HEK293 (cell line): ENCODE results near the gene DNAJA3.

Experiments used
- AEBP2 ChIP-seq: fragments of 450-650 bp; formaldehyde crosslinking; IDR thresholded peaks from 2 replicates; pipeline ENCODE4 v1.5.1; 2016; ENCODE audit warnings: missing biosample characterization, missing genetic modification characterization, borderline replicate concordance
- BCL11B ChIP-seq: fragments of 450-650 bp; formaldehyde crosslinking; IDR thresholded peaks from 2 replicates; pipeline ENCODE4 v1.5.1; 2016; ENCODE audit warnings: low read depth, missing biosample characterization, missing genetic modification characterization
- GLI2 ChIP-seq: fragments of 450-650 bp; formaldehyde crosslinking; IDR thresholded peaks from 2 replicates; pipeline ENCODE4; 2017; ENCODE audit warnings: missing biosample characterization, missing genetic modification characterization, low read depth, borderline replicate concordance
- HOXA7 ChIP-seq: sonication (generic); formaldehyde crosslinking; IDR thresholded peaks from 2 replicates; pipeline ENCODE4 v1.8.1; 2022; ENCODE audit warnings: missing genetic modification reagents, borderline replicate concordance
- MYNN ChIP-seq: fragments of 450-650 bp; formaldehyde crosslinking; IDR thresholded peaks from 2 replicates; pipeline ENCODE4 v1.5.1; 2016; ENCODE audit warnings: missing biosample characterization, missing genetic modification characterization, borderline replicate concordance
- RBAK ChIP-seq: fragments of 450-650 bp; formaldehyde crosslinking; IDR thresholded peaks from 2 replicates; pipeline ENCODE4 v1.5.1; 2016; ENCODE audit warnings: missing biosample characterization, missing genetic modification characterization
- ZBTB20 ChIP-seq: fragments of 450-650 bp; formaldehyde crosslinking; IDR thresholded peaks from 2 replicates; pipeline ENCODE4 v1.5.1; 2016; ENCODE audit warnings: missing biosample characterization, missing genetic modification characterization
- ZBTB48 ChIP-seq: fragments of 450-650 bp; formaldehyde crosslinking; IDR thresholded peaks from 2 replicates; pipeline ENCODE4 v1.5.1; 2016; ENCODE audit warnings: missing biosample characterization, missing genetic modification characterization
- ZFP41 ChIP-seq: fragments of 450-650 bp; formaldehyde crosslinking; IDR thresholded peaks from 2 replicates; pipeline ENCODE4 v1.5.1; 2016; ENCODE audit warnings: missing biosample characterization, missing genetic modification characterization, borderline replicate concordance
- ZNF112 ChIP-seq: fragments of 450-650 bp; formaldehyde crosslinking; IDR thresholded peaks from 2 replicates; pipeline ENCODE4 v1.5.0; 2017; ENCODE audit warnings: missing biosample characterization, missing genetic modification characterization
- ZNF148 ChIP-seq: fragments of 450-650 bp; formaldehyde crosslinking; IDR thresholded peaks from 2 replicates; pipeline ENCODE4 v1.5.0; 2017; ENCODE audit warnings: missing biosample characterization, missing genetic modification characterization, borderline replicate concordance
- ZNF169 ChIP-seq: fragments of 450-650 bp; formaldehyde crosslinking; IDR thresholded peaks from 2 replicates; pipeline ENCODE4 v1.5.1; 2016; ENCODE audit warnings: missing biosample characterization, missing genetic modification characterization
- ZNF175 ChIP-seq: fragments of 450-650 bp; formaldehyde crosslinking; IDR thresholded peaks from 2 replicates; pipeline ENCODE4 v1.5.1; 2016; ENCODE audit warnings: missing biosample characterization, missing genetic modification characterization
- ZNF19 ChIP-seq: fragments of 450-650 bp; formaldehyde crosslinking; IDR thresholded peaks from 2 replicates; pipeline ENCODE4; 2016; ENCODE audit warnings: missing biosample characterization, missing genetic modification characterization, low read depth
- ZNF280C ChIP-seq: fragments of 450-650 bp; formaldehyde crosslinking; IDR thresholded peaks from 2 replicates; pipeline ENCODE4 v1.5.1; 2016; ENCODE audit warnings: missing biosample characterization, missing genetic modification characterization
- ZNF302 ChIP-seq: fragments of 450-650 bp; formaldehyde crosslinking; IDR thresholded peaks from 2 replicates; pipeline ENCODE4 v1.5.1; 2016; ENCODE audit warnings: missing biosample characterization, missing genetic modification characterization, low read depth
- ZNF354C ChIP-seq: fragments of 450-650 bp; formaldehyde crosslinking; IDR thresholded peaks from 2 replicates; pipeline ENCODE4 v1.5.1; 2016; ENCODE audit warnings: missing biosample characterization, missing genetic modification characterization, low read depth, borderline replicate concordance
- ZNF433 ChIP-seq: fragments of 450-650 bp; formaldehyde crosslinking; IDR thresholded peaks from 2 replicates; pipeline ENCODE4 v1.5.1; 2016; ENCODE audit warnings: missing biosample characterization, missing genetic modification characterization, low read depth
- ZNF501 ChIP-seq: fragments of 450-650 bp; formaldehyde crosslinking; IDR thresholded peaks from 2 replicates; pipeline ENCODE4 v1.5.1; 2016; ENCODE audit warnings: missing biosample characterization, missing genetic modification characterization
- ZNF518A ChIP-seq: fragments of 450-650 bp; formaldehyde crosslinking; conservative IDR thresholded peaks from 2 replicates; pipeline ENCODE4 v1.5.1; 2016; ENCODE audit warnings: low read depth, missing biosample characterization, missing genetic modification characterization
- ZNF529 ChIP-seq: fragments of 450-650 bp; formaldehyde crosslinking; IDR thresholded peaks from 2 replicates; pipeline ENCODE4 v1.5.1; 2017; ENCODE audit warnings: missing genetic modification characterization, missing biosample characterization; ENCODE audit not compliant: insufficient replicate concordance
- ZNF692 ChIP-seq: fragments of 450-650 bp; formaldehyde crosslinking; IDR thresholded peaks from 2 replicates; pipeline ENCODE4 v1.5.1; 2016; ENCODE audit warnings: missing biosample characterization, missing genetic modification characterization
- ZNF837 ChIP-seq: fragments of 450-650 bp; formaldehyde crosslinking; IDR thresholded peaks from 2 replicates; pipeline ENCODE4 v1.5.1; 2016; ENCODE audit warnings: missing biosample characterization, missing genetic modification characterization
- ZSCAN18 ChIP-seq: fragments of 450-650 bp; formaldehyde crosslinking; IDR thresholded peaks from 2 replicates; pipeline ENCODE4 v1.5.1; 2016; ENCODE audit warnings: missing biosample characterization, missing genetic modification characterization

DNAJA3 gene

GRCh38 chr16:4475880-4476788, 50.5 kb downstream of the DNAJA3 start, which contains the start of gene HMOX2 (continued):
- TF ChIP-seq ZNF302 (tag by site-specific recombination) (no peak), ZNF19 (tag by site-specific recombination) (no peak), ZNF501 (tag by site-specific recombination) (no peak; the same call in 1 of the 2 replicates), HOXA7 (CRISPR knock-in tag) (no peak), ZNF529 (tag by site-specific recombination) (no peak), ZNF169 (tag by site-specific recombination) (no peak), ZBTB20 (tag by site-specific recombination) (no peak), AEBP2 (tag by site-specific recombination) (no peak), ZNF112 (no peak), BCL11B (tag by site-specific recombination) (peak; percentile 55; the same call in 1 of the 2 replicates), ZNF148 (tag by site-specific recombination) (no peak), ZNF354C (tag by site-specific recombination) (no peak), GLI2 (tag by site-specific recombination) (no peak), ZNF175 (no peak), MYNN (tag by site-specific recombination) (no peak), ZNF518A (tag by site-specific recombination) (no peak), ZFP41 (tag by site-specific recombination) (no peak), ZSCAN18 (tag by site-specific recombination) (no peak), ZNF692 (tag by site-specific recombination) (peak; percentile 61), ZNF280C (tag by site-specific recombination) (no peak), ZNF433 (tag by site-specific recombination) (no peak), ZNF837 (tag by site-specific recombination) (no peak), ZBTB48 (tag by site-specific recombination) (no peak; the same call in 1 of the 2 replicates), RBAK (tag by site-specific recombination) (no peak)
